HG03342 (cell line): Measurements from ENCODE around the gene SYNJ2.

ENCODE experiments used
- ATAC-seq: cut with Tn5 transposase; IDR thresholded peaks from one replicate; pipeline ENCODE4 v1.9.1; 2021; ENCODE audit warnings: mild to moderate bottlenecking, moderate library complexity; ENCODE audit not compliant: unreplicated experiment

The SYNJ2 gene

GRCh38 chr6:157978021-157978783 lies 3.5 kb upstream of the SYNJ2 start:
- ATAC-seq, result no peak

- no peak for ATAC-seq
These were observed 1.2 kb upstream of the SYNJ2 start for GRCh38 chr6:157980288-157981131.

GRCh38 chr6:157981132-157981394 lies 600 bp upstream of the SYNJ2 start:
- ATAC-seq, result peak; percentile 24

- ATAC-seq, result peak; percentile 40
These were observed 469 bp downstream of the SYNJ2 start for GRCh38 chr6:157982102-157982562.

GRCh38 chr6:157982563-157983405 lies 1.1 kb downstream of the SYNJ2 start:
- ATAC-seq, result no peak

GRCh38 chr6:157983406-157984119 lies 1.9 kb downstream of the SYNJ2 start:
- ATAC-seq, result no peak

GRCh38 chr6:157984128-157984527 lies 2.5 kb downstream of the SYNJ2 start:
- ATAC-seq, result no peak

GRCh38 chr6:157984686-157985225 lies 3.1 kb downstream of the SYNJ2 start:
- no peak for ATAC-seq

GRCh38 chr6:157985378-157986155 lies 3.9 kb downstream of the SYNJ2 start:
- ATAC-seq, result no peak

GRCh38 chr6:157987788-157988699 lies 6.4 kb downstream of the SYNJ2 start:
- no peak for ATAC-seq

GRCh38 chr6:157988700-157989063 lies 7.0 kb downstream of the SYNJ2 start:
- ATAC-seq, result no peak

GRCh38 chr6:157989541-157990289 lies 8.1 kb downstream of the SYNJ2 start:
- no peak for ATAC-seq

- ATAC-seq, result peak; percentile 65
These were observed 8.8 kb downstream of the SYNJ2 start for GRCh38 chr6:157990321-157991066.

- ATAC-seq, result no peak
These were observed 9.4 kb downstream of the SYNJ2 start for GRCh38 chr6:157991067-157991432.

- ATAC-seq, result no peak
These were observed 11.4 kb downstream of the SYNJ2 start for GRCh38 chr6:157993076-157993475.

- ATAC-seq, result no peak
These were observed 12.6 kb downstream of the SYNJ2 start for GRCh38 chr6:157994125-157994795.

- no peak for ATAC-seq
These were observed 13.8 kb downstream of the SYNJ2 start for GRCh38 chr6:157995458-157995857.
